Measurements from ENCODE around the gene SH2D5. TPM values are rescaled to one million over a fixed set of nuclear protein-coding genes. Genes with fewer than 3 reads are reported as not detected.

The SH2D5 gene
- total RNA-seq, 1 experiment from 2014 or later, result 1.1 TPM

GRCh38 chr1:20697563-20697962, 34.9 kb downstream of the SH2D5 start:
- no peaks in the 10 kb centered on the region for H3K9me3 ChIP-seq (ENCODE audit: low read depth, low read length, poor library complexity, severe bottlenecking)
- no peak overlapping the region for H3K4me3 ChIP-seq (ENCODE audit: low read depth, low read length, poor library complexity, severe bottlenecking)
- intact Hi-C loops (cut with micrococcal nuclease; ENCODE audit: unreplicated experiment), result loop anchor here (2.0 kb wide), 1 partner anchor 35 kb away; the partner anchor contains the start of gene SH2D5
- POLR2A ChIA-PET (ENCODE audit: low non-redundant PET), result interaction anchor here (0.7 kb wide), 1 partner anchor 20 kb away, joined by 3 read pairs; no protein-coding TSS in a partner anchor
- H3K27ac ChIP-seq (ENCODE audit: low read depth, low read length, poor library complexity, severe bottlenecking), result no peak overlapping the region
- CTCF ChIA-PET, result interaction anchor here (1.0 to 1.4 kb wide), 3 partner anchors 20 to 498 kb away, joined by 4 to 45 read pairs (median 5); partner anchors contain the start of gene KIF17
- no peaks in the 10 kb centered on the region for H3K36me3 ChIP-seq (ENCODE audit: insufficient read depth, low read length, poor library complexity, severe bottlenecking)
- no peaks in the 10 kb centered on the region for H3K27me3 ChIP-seq (replicated peaks; ENCODE audit: insufficient read depth, low read depth, low read length, poor library complexity)
- no TSS peak for BruUV-seq (replicated peaks)
- DNase-seq (ENCODE audit: low spot score), result no peak
- peaks cover 5% of the 10 kb centered on the region for H3K4me1 ChIP-seq (ENCODE audit: insufficient read depth, low read length, poor library complexity, severe bottlenecking)
- TF ChIP-seq CTCF (conservative IDR thresholded peaks at IDR 0.05; ENCODE audit: low read depth, low read length), result no peak
- TF ChIP-seq EZH2 (IDR thresholded peaks at IDR 0.05; ENCODE audit: borderline replicate concordance, low read depth, low read length, poor library complexity, severe bottlenecking), result no peak

- Histone ChIP-seq H3K36me3 (ENCODE audit: insufficient read depth, low read length, poor library complexity, severe bottlenecking) (no peaks in the 10 kb centered on the region), H3K4me3 (ENCODE audit: low read depth, low read length, poor library complexity, severe bottlenecking) (peak overlapping the region; percentile 54), H3K27me3 (replicated peaks; ENCODE audit: insufficient read depth, low read depth, low read length, poor library complexity) (no peaks in the 10 kb centered on the region), H3K9me3 (ENCODE audit: low read depth, low read length, poor library complexity, severe bottlenecking) (no peaks in the 10 kb centered on the region), H3K27ac (ENCODE audit: low read depth, low read length, poor library complexity, severe bottlenecking) (peak overlapping the region; percentile 65), H3K4me1 (ENCODE audit: insufficient read depth, low read length, poor library complexity, severe bottlenecking) (peaks cover 5% of the 10 kb centered on the region)
- POLR2A ChIA-PET (ENCODE audit: low non-redundant PET), result interaction anchor here (0.6 to 0.7 kb wide), 2 partner anchors 19 to 21 kb away, joined by 3 read pairs; partner anchors contain the start of gene KIF17
- no TSS peak for BruUV-seq (replicated peaks)
- DNase-seq (ENCODE audit: low spot score), result peak; percentile 95
- CTCF ChIA-PET, result interaction anchor here (0.5 to 1.4 kb wide), 17 partner anchors 21 to 1089 kb away, joined by 3 to 45 read pairs (median 3); partner anchors contain the start of genes DDOST, HP1BP3, KIF17 and SH2D5
- TF ChIP-seq CTCF (conservative IDR thresholded peaks at IDR 0.05; ENCODE audit: low read depth, low read length) (peak; percentile 87), EZH2 (IDR thresholded peaks at IDR 0.05; ENCODE audit: borderline replicate concordance, low read depth, low read length, poor library complexity, severe bottlenecking) (no peak)
- intact Hi-C loops (cut with micrococcal nuclease; ENCODE audit: unreplicated experiment), result loop anchor here (1.0 to 2.0 kb wide), 2 partner anchors 36 to 499 kb away; partner anchors contain the start of gene SH2D5
These were observed 35.8 kb downstream of the SH2D5 start for GRCh38 chr1:20696397-20697333.

- TF ChIP-seq CTCF (conservative IDR thresholded peaks at IDR 0.05; ENCODE audit: low read depth, low read length) (no peak), EZH2 (IDR thresholded peaks at IDR 0.05; ENCODE audit: borderline replicate concordance, low read depth, low read length, poor library complexity, severe bottlenecking) (no peak)
- intact Hi-C loops (cut with micrococcal nuclease; ENCODE audit: unreplicated experiment), result no loop called here
- no TSS peak for BruUV-seq (replicated peaks)
- Histone ChIP-seq H3K9me3 (ENCODE audit: low read depth, low read length, poor library complexity, severe bottlenecking) (no peaks in the 10 kb centered on the region), H3K27me3 (replicated peaks; ENCODE audit: insufficient read depth, low read depth, low read length, poor library complexity) (no peaks in the 10 kb centered on the region), H3K36me3 (ENCODE audit: insufficient read depth, low read length, poor library complexity, severe bottlenecking) (no peaks in the 10 kb centered on the region), H3K4me3 (ENCODE audit: low read depth, low read length, poor library complexity, severe bottlenecking) (no peak overlapping the region), H3K4me1 (ENCODE audit: insufficient read depth, low read length, poor library complexity, severe bottlenecking) (peaks cover 5% of the 10 kb centered on the region), H3K27ac (ENCODE audit: low read depth, low read length, poor library complexity, severe bottlenecking) (no peak overlapping the region)
- ChIA-PET CTCF (no interaction called here), POLR2A (ENCODE audit: low non-redundant PET) (no interaction called here)
- DNase-seq (ENCODE audit: low spot score), result no peak
These were observed 37.0 kb downstream of the SH2D5 start for GRCh38 chr1:20695515-20695914.

All from A673 (cell line).